Lower leg skin (tissue), 3 donors: Measurements from ENCODE around the gene HS3ST6.

Source experiments
- POLR2A ChIP-seq, 2 donors: fragments of 450-650 bp; IDR thresholded peaks; one replicate each; pipeline ENCODE4 v1.6.1; 2016 to 2017; ENCODE audit warnings: antibody characterized with exemption in 2 of 2, mild to moderate bottlenecking in 1 of 2, moderate library complexity in 1 of 2
- TF ChIP-seq, protein P1 (sequence below), 3 donors: fragments of 450-650 bp; IDR thresholded peaks; one replicate each; pipeline ENCODE4 v1.5.1; 2016; ENCODE audit warnings: antibody characterized with exemption in 3 of 3, mild to moderate bottlenecking in 3 of 3, moderate library complexity in 2 of 3

DNA sequence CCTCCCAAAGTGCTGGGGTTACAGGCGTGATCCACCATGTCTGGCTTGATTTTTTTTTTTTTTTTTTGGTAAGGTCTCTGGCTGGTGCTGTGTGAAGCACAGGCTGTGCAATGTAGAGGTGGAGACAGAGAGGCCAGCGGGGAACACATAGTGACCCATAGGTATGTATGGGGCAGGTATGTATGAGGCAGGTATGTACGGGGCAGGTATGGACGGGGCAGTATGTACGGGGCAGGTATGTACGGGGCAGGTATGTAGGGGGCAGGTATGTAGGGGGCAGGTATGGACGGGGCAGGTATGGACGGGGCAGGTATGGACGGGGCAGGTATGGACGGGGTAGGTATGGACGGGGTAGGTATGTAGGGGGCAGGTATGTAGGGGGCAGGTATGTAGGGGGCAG is 31.3 kb upstream of the HS3ST6 start:
- TF ChIP-seq, protein P1, sequence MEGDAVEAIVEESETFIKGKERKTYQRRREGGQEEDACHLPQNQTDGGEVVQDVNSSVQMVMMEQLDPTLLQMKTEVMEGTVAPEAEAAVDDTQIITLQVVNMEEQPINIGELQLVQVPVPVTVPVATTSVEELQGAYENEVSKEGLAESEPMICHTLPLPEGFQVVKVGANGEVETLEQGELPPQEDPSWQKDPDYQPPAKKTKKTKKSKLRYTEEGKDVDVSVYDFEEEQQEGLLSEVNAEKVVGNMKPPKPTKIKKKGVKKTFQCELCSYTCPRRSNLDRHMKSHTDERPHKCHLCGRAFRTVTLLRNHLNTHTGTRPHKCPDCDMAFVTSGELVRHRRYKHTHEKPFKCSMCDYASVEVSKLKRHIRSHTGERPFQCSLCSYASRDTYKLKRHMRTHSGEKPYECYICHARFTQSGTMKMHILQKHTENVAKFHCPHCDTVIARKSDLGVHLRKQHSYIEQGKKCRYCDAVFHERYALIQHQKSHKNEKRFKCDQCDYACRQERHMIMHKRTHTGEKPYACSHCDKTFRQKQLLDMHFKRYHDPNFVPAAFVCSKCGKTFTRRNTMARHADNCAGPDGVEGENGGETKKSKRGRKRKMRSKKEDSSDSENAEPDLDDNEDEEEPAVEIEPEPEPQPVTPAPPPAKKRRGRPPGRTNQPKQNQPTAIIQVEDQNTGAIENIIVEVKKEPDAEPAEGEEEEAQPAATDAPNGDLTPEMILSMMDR (IDR thresholded peaks at IDR 0.05): no peak
- no peak for TF ChIP-seq POLR2A (IDR thresholded peaks at IDR 0.05)
